ENCODE results near the gene ANO6.

DNA sequence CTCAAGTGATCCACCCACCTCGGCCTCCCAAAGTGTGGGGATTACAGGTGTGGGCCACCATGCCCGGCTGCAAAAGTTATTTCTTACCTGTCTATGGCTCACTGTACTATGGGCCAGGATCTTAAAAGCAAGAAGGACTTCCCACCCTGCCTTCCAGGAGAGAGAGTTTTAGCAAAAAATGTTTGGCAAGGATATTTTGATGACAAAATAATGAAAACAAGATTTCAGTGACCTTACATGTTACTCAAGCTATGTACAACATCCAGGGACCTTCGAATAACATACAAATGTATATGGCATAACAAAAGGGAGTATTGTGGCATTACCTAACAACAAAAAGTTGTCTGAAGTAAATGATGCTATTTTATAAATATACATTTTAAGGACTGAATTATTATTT, 55.1 kb downstream of the ANO6 start:
- no peak for TF ChIP-seq EZH2 (IDR thresholded peaks at IDR 0.05; ENCODE audit: low read length, unreplicated experiment)
- no peak for TF ChIP-seq CTCF (conservative IDR thresholded peaks at IDR 0.05; ENCODE audit: low read depth, low read length)
- TF ChIP-seq EZH2phosphoT487 (IDR thresholded peaks at IDR 0.05; ENCODE audit: borderline replicate concordance, low read length) = no peak

Data from PC-3 (cell line).